NCI-H146 treated with DMSO at 0.1 percent for 48 hours (cell line): Measurements from ENCODE around the gene RAD51B.
"Not testable (repeated sequence)": the region's sequence is repeated elsewhere in the genome, so short reads cannot be mapped to it uniquely, and the experiment has no call there.

Source experiments
- DNase-seq: peaks from one replicate; lab custom pipeline; 2025; ENCODE audit not compliant: unreplicated experiment; lab: John Stamatoyannopoulos, UW

The RAD51B gene

GRCh38 chr14:67942080-67942710 lies 122.6 kb downstream of the RAD51B start:
- no peak for DNase-seq

GRCh38 chr14:67943947-67944346 lies 124.4 kb downstream of the RAD51B start:
- peak; percentile 47 for DNase-seq

GRCh38 chr14:67944605-67945004 lies 125.0 kb downstream of the RAD51B start:
- no peak for DNase-seq

- no peak for DNase-seq
These were observed 130.2 kb downstream of the RAD51B start for GRCh38 chr14:67949771-67950170.

DNA sequence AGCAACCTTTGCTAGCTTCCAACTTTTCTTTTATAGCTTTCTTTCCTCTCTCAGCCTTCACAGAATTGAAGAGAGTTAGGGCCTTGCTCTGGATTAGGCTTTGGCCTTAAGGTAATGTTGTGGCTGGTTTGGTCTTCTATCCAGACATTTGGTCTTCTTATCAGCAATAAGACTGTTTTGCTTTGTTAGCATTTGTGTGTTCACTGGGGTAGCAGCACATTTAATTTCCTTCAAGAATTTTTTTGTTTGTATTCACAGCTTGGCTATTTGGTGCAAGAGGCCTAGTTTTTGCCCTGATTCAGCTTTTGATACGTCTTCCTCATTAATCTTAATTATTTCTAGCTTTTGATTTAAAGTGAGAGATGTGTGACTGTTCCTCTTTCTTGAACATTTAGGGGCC lies 130.8 kb downstream of the RAD51B start:
- no peak for DNase-seq

DNA sequence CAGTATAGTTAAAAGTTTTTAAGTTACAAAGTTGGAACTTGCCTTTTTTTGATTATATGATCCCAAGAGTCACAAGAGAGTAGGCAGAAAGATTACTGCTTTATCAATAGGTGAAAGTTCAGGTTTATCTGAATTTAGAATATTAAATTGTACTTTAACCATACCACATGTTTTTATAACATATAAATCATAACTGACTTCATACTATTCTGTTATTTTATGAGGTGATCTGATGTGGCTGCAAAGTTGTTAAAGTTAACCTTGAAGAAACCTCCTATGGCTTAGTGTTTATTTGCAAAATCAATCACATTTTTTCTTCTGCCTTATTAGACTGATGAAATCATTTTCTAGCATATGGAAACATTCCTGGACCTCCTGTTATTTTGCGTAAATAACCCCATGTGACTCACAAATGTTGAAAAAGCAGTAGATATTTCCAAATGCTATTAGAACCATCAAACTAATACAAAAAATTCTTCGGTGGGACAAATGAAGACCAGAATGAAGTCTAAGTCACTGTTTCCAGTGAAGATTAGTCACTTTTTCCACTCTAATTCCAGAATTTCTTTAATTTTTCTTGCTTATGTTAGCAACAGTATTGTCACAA lies 132.1 kb downstream of the RAD51B start:
- no peak for DNase-seq

GRCh38 chr14:67952381-67952780 lies 132.8 kb downstream of the RAD51B start:
- no peak for DNase-seq

DNA sequence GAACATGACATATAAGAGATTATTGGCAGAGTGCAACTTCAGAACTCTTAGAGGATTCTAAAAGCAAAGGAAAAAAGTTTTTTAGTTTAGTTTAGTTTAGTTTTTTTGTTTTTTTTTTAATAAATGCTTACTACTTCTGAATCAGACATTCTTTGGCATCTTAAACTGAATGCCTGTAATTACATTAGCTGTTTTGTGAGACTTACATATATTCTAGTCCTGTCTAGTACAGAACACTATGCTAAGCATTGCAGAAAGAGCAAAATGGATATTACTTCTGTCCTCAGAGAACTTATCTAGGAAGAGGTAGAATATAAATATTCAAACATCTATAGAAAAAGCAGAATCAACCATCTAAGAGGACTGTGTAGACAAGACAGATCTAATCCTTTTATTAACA lies 133.2 kb downstream of the RAD51B start:
- DNase-seq, result no peak

DNA sequence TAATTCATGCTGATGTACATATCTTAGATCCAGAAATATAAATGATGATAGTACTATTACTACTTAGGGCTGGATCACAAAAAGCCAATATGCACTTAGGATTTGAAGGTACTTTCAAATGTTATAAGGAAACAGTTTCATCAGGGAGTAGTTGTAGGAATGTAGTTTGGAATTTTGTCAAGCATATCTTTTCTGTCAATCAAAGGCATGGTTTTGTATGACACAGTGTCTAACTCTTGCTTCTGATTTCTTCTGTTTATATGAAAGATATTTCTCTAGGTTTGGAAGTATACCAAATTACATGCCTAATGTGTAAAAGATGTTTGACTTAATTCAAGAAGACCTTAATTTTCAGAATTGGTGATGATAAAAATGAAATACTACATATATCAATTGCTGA lies 135.7 kb downstream of the RAD51B start:
- DNase-seq, result no peak

DNA sequence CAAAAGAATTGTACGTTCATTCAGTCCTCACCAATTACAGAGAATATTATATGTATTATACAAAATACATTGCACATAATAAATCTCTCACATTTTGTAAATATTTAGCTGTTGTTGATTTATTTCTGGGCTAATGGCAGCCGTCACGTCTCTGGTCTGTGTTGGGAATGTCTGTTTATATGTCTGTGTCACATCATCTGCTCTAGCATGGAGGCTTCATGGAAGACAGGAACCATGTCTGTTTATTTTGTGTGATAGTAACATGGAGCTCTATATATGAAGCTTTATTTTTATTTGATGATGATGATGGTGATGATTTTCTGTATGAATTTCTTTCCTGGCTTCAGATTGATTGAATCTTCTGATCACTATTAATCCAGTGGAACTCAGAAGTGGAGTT lies 138.4 kb downstream of the RAD51B start:
- no peak for DNase-seq

- no peak for DNase-seq
These were observed 142.1 kb downstream of the RAD51B start for GRCh38 chr14:67961676-67962075.

- DNase-seq, result no peak
These were observed 142.7 kb downstream of the RAD51B start for GRCh38 chr14:67962215-67962644.

DNA sequence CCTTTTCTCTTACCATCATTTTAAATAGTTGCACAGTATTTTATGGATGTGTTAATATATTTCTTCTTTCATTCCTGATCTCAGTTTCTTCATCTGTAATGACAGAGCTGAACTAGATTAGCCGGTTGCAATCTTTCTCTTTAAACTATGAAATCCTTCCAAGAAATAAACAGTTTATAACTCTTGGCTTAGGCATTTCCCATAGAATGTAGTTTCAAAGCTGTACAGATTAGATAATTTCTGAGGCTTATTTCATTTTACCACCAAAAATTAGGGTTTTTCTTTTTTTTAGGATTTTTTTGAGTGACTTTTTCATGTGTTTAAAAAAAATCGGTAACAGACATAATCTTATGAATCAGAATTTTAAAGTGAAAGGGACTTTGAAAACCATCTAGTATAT lies 144.0 kb downstream of the RAD51B start:
- no peak for DNase-seq

DNA sequence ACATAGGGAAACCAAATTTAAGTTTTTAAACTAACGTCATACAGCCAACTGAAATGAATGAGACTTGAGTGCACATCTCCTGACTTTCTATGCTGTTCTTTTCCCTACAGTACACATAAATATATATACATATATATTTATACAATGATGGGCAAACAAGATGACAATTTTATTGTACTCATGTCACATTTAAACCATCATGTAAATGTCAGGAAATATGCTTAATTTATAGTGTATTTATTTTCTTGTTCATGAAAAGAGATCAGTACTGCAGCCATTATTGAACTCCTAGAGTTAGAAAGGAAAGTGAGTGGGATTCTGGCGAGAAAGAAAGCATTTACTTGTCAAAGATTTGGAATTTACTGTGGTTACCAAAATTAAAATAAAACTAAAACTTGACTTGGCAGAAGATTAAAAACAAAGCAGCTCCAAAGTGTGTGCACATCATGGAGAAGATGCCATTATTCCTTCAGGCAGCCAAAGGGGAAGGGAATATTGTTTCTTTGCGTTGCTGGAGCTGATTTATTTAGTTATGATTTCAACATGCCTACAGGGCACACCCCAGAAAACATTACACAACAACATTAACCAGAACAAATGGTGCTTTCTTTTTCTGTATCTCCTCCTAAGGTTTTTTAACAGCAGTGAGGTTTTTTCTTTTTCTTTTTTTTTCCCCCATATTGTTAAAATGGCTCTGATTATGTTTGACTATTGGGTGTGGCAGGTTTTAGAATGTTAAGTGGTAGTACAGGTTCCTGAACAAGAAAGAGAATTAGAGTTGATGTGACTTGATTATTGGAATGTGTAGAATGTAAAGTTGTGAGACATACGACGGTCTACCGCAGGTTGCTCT lies 144.6 kb downstream of the RAD51B start:
- DNase-seq, result peak; percentile 7

DNA sequence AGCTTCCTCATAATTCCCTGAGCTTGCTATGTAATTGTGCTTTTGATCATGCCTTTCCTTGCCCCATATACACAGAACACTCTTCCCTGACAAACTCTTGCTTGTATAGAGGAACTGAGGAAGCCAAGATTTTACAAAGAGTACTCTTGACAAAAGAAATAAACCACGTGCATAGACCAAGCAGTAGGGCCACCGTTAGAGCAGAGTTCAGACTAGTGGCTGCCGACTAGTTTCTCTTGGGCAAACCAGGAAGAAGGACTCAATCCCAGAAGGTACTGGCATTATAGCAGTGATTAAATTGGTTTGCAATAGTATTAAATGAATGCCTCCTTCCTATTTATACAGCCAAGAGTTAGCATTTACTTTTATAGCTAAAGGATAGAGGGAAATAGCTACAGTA lies 146.1 kb downstream of the RAD51B start:
- no peak for DNase-seq

DNA sequence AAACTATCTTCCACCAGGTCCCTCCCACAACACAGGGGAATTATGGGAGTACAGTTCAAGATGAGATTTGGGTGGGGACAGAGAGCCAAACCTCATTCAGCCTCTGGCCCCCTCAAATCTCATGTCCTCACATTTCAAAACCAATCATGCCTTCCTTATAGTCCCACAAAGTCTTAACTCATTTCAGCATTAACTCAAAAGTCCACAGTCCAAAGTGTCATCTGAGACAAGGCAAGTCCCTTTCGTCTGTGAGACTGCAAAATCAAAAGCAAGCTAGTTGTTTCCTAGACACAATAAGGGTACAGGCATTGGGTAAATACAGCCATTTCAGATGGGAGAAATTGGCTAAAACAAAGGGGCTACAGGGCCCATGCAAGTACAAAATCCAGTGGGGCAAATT lies 147.6 kb downstream of the RAD51B start:
- DNase-seq, result no peak

DNA sequence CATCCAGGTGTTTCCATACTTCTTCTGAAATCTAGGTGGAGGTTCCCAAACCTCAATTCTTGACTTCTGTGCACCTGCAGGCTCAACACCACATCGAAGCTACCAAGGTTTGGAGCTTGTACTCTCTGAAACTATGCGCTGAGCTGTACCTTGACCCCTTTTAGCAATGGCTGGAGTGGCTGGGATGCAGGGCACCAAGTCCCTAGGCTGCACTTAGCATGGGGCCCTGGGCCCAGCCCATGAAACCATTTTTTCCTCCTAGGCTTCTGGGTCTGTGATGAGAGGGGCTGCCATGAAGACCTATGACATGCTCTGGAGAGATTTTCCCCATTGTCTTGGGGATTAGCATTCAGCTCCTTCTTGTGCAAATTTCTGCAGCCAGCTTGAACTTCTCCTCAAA lies 148.4 kb downstream of the RAD51B start:
- not testable (repeated sequence) for DNase-seq

DNA sequence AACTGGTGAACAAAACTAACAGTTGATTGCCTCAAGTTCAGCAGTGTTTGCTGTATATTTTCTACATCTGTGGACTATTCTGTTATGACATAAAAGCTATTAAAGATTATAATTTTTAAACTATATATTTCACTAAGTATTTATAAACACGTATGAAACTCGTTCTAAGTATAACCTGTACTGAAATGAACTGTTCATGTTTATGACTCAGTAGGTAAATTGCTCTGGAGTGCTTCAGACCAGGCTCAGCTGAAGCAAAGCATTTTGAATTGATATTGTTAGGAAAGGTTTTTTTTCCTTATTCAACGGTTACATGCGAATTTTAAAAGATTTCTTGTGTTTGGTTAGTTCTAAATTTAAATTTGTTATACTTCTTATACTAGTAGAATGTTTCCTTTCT lies 151.3 kb downstream of the RAD51B start:
- DNase-seq, result no peak

GRCh38 chr14:67971627-67972625 lies 152.3 kb downstream of the RAD51B start:
- no peak for DNase-seq

- DNase-seq, result no peak
These were observed 153.9 kb downstream of the RAD51B start for GRCh38 chr14:67973436-67973835.

DNA sequence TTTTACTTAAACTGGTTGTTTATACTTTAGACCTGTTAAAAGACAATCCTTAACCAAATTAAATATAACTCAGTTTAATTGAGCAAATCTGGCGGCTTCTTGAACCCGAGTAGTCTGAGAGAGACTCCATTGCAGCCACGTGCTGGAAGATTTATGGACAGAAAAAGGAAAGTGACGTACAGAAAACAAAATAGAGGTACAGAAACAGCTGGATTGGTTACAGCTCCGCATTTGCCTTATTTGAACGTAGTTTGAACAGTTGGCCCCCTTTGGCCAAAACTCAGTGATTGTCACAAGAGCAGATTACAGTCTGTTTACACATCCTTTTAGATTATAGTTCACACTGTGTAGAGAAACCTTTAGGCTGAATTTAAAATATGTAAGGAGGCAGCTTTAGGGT lies 155.9 kb downstream of the RAD51B start:
- DNase-seq, result no peak
